AG04450 (cell line): ENCODE measurements around the gene IMPDH2. TPM values are rescaled to one million over a fixed set of nuclear protein-coding genes. Genes with fewer than 3 reads are reported as not detected.

Experiments used
- CTCF ChIA-PET: fragments of 300-600, 350-600 bp; formaldehyde crosslinking; extraction: SDS; loops from one replicate; lab custom pipeline; 2022; ENCODE audit warnings: antibody characterized with exemption, inconsistent platforms; lab: Charles Lee
- POLR2A ChIA-PET: fragments of 350-600 bp; formaldehyde crosslinking; extraction: SDS; loops from one replicate; lab custom pipeline; 2021; ENCODE audit warnings: antibody characterized with exemption, inconsistent platforms; lab: Yijun Ruan, JAX
- DNase-seq: peaks from one replicate; pipeline ENCODE4 v3.0.0-alpha.2; 2011; ENCODE audit warnings: low read depth, low spot score
- H3K27ac ChIP-seq: one replicate; pipeline ENCODE4 v1.5.1; 2012; ENCODE audit warnings: low read depth, low read length, control low read depth
- H3K27me3 ChIP-seq: one replicate; pipeline ENCODE4 v1.6.0; 2012; ENCODE audit warnings: low read length; ENCODE audit not compliant: control insufficient read depth, insufficient read depth
- H3K4me3 ChIP-seq: 2 replicates; pipeline ENCODE4 v1.5.1; 2011; ENCODE audit warnings: mild to moderate bottlenecking, low read depth, low read length, control low read depth
- H3K9me3 ChIP-seq: 2 replicates; pipeline ENCODE4 v1.5.1; 2012; ENCODE audit warnings: low read length; ENCODE audit not compliant: control insufficient read depth, insufficient read depth
- CTCF ChIP-seq: IDR thresholded peaks from 2 replicates; pipeline ENCODE4 v1.5.1; 2011; ENCODE audit warnings: low read depth, low read length, control low read depth, inconsistent platforms
- polyA plus RNA-seq: library from polyadenylated mRNA; depleted of rRNA; stranded (reverse); fragments of >200 nt; gene quantifications from 2 replicates; pipeline ENCODE4 v1.2.3, GENCODE V29; 2011

Gene IMPDH2
- polyA plus RNA-seq, 1 experiment: 268 TPM

- ChIA-PET POLR2A (interaction anchor here (0.6 to 4.5 kb wide), 18 partner anchors 10 to 969 kb away, joined by 3 to 74 read pairs (median 6); partner anchors contain the start of genes ARIH2, ATRIP, DALRD3 and IMPDH2), CTCF (interaction anchor here (0.9 to 2.8 kb wide), 9 partner anchors 10 to 267 kb away, joined by 3 to 24 read pairs (median 5); partner anchors contain the start of genes NDUFAF3, P4HTM and QRICH1)
- Histone ChIP-seq H3K27me3 (no peaks in the 10 kb centered on the region), H3K27ac (peak within 1 kb of the TSS; percentile 98), H3K4me3 (peak within 1 kb of the TSS; percentile 93), H3K9me3 (peaks cover 4% of the 10 kb centered on the region; the same call in 1 of the 2 replicates)
- TF ChIP-seq CTCF: peak; percentile 35; the same call in 1 of the 2 replicates
- DNase-seq: peak; percentile 96
Observed at GRCh38 chr3:49007068-49007770, 22.0 kb downstream of the IMPDH2 start, which contains the start of gene WDR6. Gene WDR6, plus strand, starts transcription at chr3:49007391. Its CDS starts 41 bp downstream, at chr3:49007432.

DNA sequence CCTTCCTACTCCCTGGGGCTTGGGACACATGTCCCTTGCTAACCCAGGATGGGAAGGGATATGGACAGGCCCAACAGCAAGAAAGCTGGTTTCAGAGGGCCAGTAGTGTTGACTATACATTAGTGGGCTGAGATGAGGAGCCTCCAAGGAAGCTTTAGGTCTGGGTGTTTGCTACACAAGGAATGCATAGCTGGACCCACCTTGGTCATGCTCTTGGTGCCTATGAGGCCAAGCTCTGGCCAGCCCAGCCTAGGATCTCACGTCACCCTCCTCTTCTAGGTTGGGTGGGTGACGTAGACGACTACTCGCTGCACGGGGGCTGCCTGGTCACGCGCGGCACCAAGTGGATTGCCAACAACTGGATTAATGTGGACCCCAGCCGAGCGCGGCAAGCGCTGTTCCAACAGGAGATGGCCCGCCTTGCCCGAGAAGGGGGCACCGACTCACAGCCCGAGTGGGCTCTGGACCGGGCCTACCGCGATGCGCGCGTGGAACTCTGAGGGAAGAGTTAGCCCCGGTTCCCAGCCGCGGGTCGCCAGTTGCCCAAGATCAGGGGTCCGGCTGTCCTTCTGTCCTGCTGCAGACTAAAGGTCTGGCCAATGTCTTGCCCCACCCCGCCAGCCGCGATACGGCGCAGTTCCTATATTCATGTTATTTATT is 22.7 kb downstream of the IMPDH2 start:
- no peak for TF ChIP-seq CTCF
- peaks cover 4% of the 10 kb centered on the region; the same call in 1 of the 2 replicates for H3K9me3 ChIP-seq
- POLR2A ChIA-PET: interaction anchor here (0.6 to 4.5 kb wide), 16 partner anchors 10 to 759 kb away, joined by 3 to 74 read pairs (median 6); partner anchors contain the start of genes ARIH2, ATRIP, DALRD3 and IMPDH2
- peak overlapping the region; percentile 93 for H3K4me3 ChIP-seq
- H3K27me3 ChIP-seq: no peaks in the 10 kb centered on the region
- CTCF ChIA-PET: interaction anchor here (0.9 to 2.8 kb wide), 7 partner anchors 9 to 89 kb away, joined by 3 to 24 read pairs (median 5); partner anchors contain the start of genes NDUFAF3, P4HTM and QRICH1
- DNase-seq: no peak
- H3K27ac ChIP-seq: peak overlapping the region; percentile 98

GRCh38 chr3:49005998-49006397 is 23.2 kb downstream of the IMPDH2 start:
- Histone ChIP-seq H3K4me3 (peak overlapping the region; percentile 93), H3K27ac (peak overlapping the region; percentile 98), H3K27me3 (no peaks in the 10 kb centered on the region), H3K9me3 (peaks cover 4% of the 10 kb centered on the region; the same call in 1 of the 2 replicates)
- CTCF ChIA-PET: interaction anchor here (0.8 to 2.6 kb wide), 3 partner anchors 16 to 18 kb away, joined by 4 to 18 read pairs (median 17); partner anchors contain the start of genes NDUFAF3 and P4HTM
- no peak for TF ChIP-seq CTCF
- no peak for DNase-seq
- POLR2A ChIA-PET: interaction anchor here (0.6 to 4.5 kb wide), 5 partner anchors 11 to 472 kb away, joined by 7 to 74 read pairs (median 33); partner anchors contain the start of genes DALRD3, IMPDH2, NDUFAF3 and P4HTM

DNA sequence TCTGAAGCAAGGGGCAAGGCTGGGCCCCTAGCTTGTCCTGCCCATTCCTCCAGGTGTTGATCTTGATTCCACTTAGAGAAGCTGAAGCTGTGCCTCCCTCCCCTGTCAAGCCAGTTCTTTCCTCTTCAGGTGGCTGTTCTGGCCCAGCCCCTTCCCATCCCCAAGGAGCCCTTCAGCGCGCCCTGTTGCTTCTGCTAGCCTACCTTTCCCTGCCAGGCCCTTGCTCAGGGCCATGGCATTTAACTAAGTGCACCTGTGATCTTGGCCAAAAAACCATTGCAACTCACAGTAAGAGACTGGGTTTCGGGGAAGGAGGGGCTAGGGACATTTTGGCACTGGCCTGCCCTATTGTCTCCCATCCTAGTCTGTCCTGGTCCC is 23.9 kb downstream of the IMPDH2 start:
- peaks cover 4% of the 10 kb centered on the region; the same call in 1 of the 2 replicates for H3K9me3 ChIP-seq
- DNase-seq: no peak
- H3K27ac ChIP-seq: no peak overlapping the region
- ChIA-PET POLR2A (interaction anchor here (4.5 kb wide), 1 partner anchor 15 kb away, joined by 70 read pairs; the partner anchor contains the start of gene P4HTM), CTCF (interaction anchor here (0.8 kb wide), 2 partner anchors 16 to 17 kb away, joined by 3 to 4 read pairs; partner anchors contain the start of genes NDUFAF3 and P4HTM)
- H3K4me3 ChIP-seq: no peak overlapping the region
- TF ChIP-seq CTCF: no peak
- H3K27me3 ChIP-seq: no peaks in the 10 kb centered on the region
